Ecto neural progenitor cell (in vitro differentiated cells): ENCODE measurements around the gene MAP7D2.

ENCODE experiments used
- DNase-seq: peaks from one replicate; pipeline ENCODE4 v3.0.0-alpha.2; 2018; ENCODE audit warnings: low spot score

The MAP7D2 gene

GRCh38 chrX:19966056-19966455 lies 150.7 kb downstream of the MAP7D2 start:
- no peak for DNase-seq

GRCh38 chrX:19964017-19964710 lies 152.5 kb downstream of the MAP7D2 start:
- DNase-seq, result no peak

- no peak for DNase-seq
Observed at GRCh38 chrX:19960913-19961312, 155.8 kb downstream of the MAP7D2 start.

GRCh38 chrX:19958552-19959486 lies 157.9 kb downstream of the MAP7D2 start:
- DNase-seq, result no peak

- DNase-seq, result no peak
Observed at GRCh38 chrX:19956923-19957322, 159.8 kb downstream of the MAP7D2 start.
